K562 (cell line): ENCODE data around the gene PLCG2.

ENCODE experiments used
- CTCF ChIP-seq, 3 experiments: IDR thresholded peaks in 2 of 3; conservative IDR thresholded peaks in 1 of 3; 2 replicates each; pipeline ENCODE4 v1.5.1; 2011 to 2012; ENCODE audit warnings: low read length in 3 of 3, mild to moderate bottlenecking in 3 of 3, control low read depth in 2 of 3, improper control_type of control experiment in 1 of 3, inconsistent platforms in 1 of 3, low read depth in 1 of 3, mixed read lengths in 1 of 3, moderate library complexity in 1 of 3; ENCODE audit not compliant: insufficient read depth in 2 of 3
- E2F3 ChIP-seq: fragments of 250-450 bp; sonication (Bioruptor Pico); IDR thresholded peaks from 2 replicates; pipeline ENCODE4 v1.4.0; 2020; ENCODE audit warnings: mild to moderate bottlenecking
- GMEB1 ChIP-seq: fragments of 250-450 bp; sonication (Bioruptor Pico); IDR thresholded peaks from 2 replicates; pipeline ENCODE4 v1.4.0; 2020; ENCODE audit warnings: mild to moderate bottlenecking
- JUND ChIP-seq, 2 experiments: IDR thresholded peaks; 2 replicates in 1 of 2; 3 replicates in 1 of 2; pipeline ENCODE4 v1.6.1; 2011; ENCODE audit warnings: borderline replicate concordance in 2 of 2, low read depth in 2 of 2, low read length in 2 of 2, improper control_type of control experiment in 1 of 2, missing biosample characterization in 1 of 2, missing genetic modification characterization in 1 of 2, missing genetic modification reagents in 1 of 2
- KDM4B ChIP-seq, 2 experiments: fragments of 450-650 bp in 1 of 2; sonication (generic) in 1 of 2; IDR thresholded peaks; 2 replicates each; pipeline ENCODE4 v1.6.1; 2016 to 2017; ENCODE audit warnings: borderline replicate concordance in 2 of 2, antibody characterized with exemption in 1 of 2, low read depth in 1 of 2, mild to moderate bottlenecking in 1 of 2
- KLF13 ChIP-seq: fragments of 450-650 bp; IDR thresholded peaks from 2 replicates; pipeline ENCODE4 v1.6.1; 2016; ENCODE audit warnings: missing genetic modification characterization, low read depth, mild to moderate bottlenecking, missing compliant biosample characterization, moderate library complexity, borderline replicate concordance
- NR3C1 ChIP-seq: sonication (generic); formaldehyde crosslinking; IDR thresholded peaks from 2 replicates; pipeline ENCODE4 v1.8.1; 2022; ENCODE audit warnings: missing genetic modification reagents
- SPI1 ChIP-seq: IDR thresholded peaks from 2 replicates; pipeline ENCODE4 v1.6.1; 2011; ENCODE audit warnings: low read depth, low read length, control low read depth, borderline replicate concordance
- TAF1 ChIP-seq: IDR thresholded peaks from 2 replicates; pipeline ENCODE4 v1.6.1; 2011; ENCODE audit warnings: mild to moderate bottlenecking, low read length, moderate library complexity; ENCODE audit not compliant: insufficient read depth, control insufficient read depth, severe bottlenecking; ENCODE audit errors: extremely low read depth
- VEZF1 ChIP-seq: fragments of 200-800 bp; sonication (Bioruptor generic); IDR thresholded peaks from 2 replicates; pipeline ENCODE4 v1.6.1; 2017; ENCODE audit warnings: missing genetic modification characterization, missing compliant biosample characterization
- ZBTB2 ChIP-seq: fragments of 450-650 bp; IDR thresholded peaks from 2 replicates; pipeline ENCODE4 v1.6.1; 2016; ENCODE audit warnings: antibody characterized with exemption
- ZNF224 ChIP-seq: sonication (generic); formaldehyde crosslinking; IDR thresholded peaks from 2 replicates; pipeline ENCODE4 v1.8.0; 2022; ENCODE audit warnings: mild to moderate bottlenecking, missing genetic modification reagents
- ZNF274 ChIP-seq: IDR thresholded peaks from 2 replicates; pipeline ENCODE4 v1.6.1; 2011; ENCODE audit warnings: low read depth, mild to moderate bottlenecking, low read length, moderate library complexity, borderline replicate concordance

GRCh38 chr16:81860287-81861266 lies 81.5 kb downstream of the PLCG2 start:
- TF ChIP-seq KDM4B (IDR thresholded peaks at IDR 0.05; ENCODE audit: borderline replicate concordance in 2 of 2, low read depth in 1 of 2), result no peak
- TF ChIP-seq SPI1, result no peak
- TF ChIP-seq E2F3, result no peak
- TF ChIP-seq CTCF (IDR thresholded peaks at IDR 0.05 in 2 of 3, conservative IDR thresholded peaks at IDR 0.05 in 1 of 3; ENCODE audit: insufficient read depth in 2 of 3, low read depth in 1 of 3, low read length in 3 of 3), result no peak
- TF ChIP-seq KLF13, result no peak
- TF ChIP-seq ZNF274, result no peak
- TF ChIP-seq TAF1, result no peak
- TF ChIP-seq JUND (IDR thresholded peaks at IDR 0.05; ENCODE audit: borderline replicate concordance, low read depth, low read length), result no peak
- TF ChIP-seq JUND (tag; IDR thresholded peaks at IDR 0.05; ENCODE audit: borderline replicate concordance, low read depth, low read length), result no peak
- no peak for TF ChIP-seq GMEB1 (CRISPR knock-in tag)
- no peak for TF ChIP-seq NR3C1
- no peak for TF ChIP-seq ZBTB2
- no peak for TF ChIP-seq ZNF224 (CRISPR knock-in tag)
- no peak for TF ChIP-seq VEZF1 (CRISPR knock-in tag)
